H1 (cell line): Measurements from ENCODE around the gene CFAP61. TPM values are rescaled to one million over a fixed set of nuclear protein-coding genes. Genes with fewer than 3 reads are reported as not detected.

Experiments used
- CHD7 ChIP-seq: fragments of 300-600 bp; sonication (generic); IDR thresholded peaks from 2 replicates; pipeline ENCODE4 v1.7.1; 2012; ENCODE audit warnings: low read length, moderate library complexity, mild to moderate bottlenecking, inconsistent platforms; ENCODE audit not compliant: insufficient replicate concordance
- EP300 ChIP-seq, 2 experiments: IDR thresholded peaks; 1 replicate in 1 of 2; 2 replicates in 1 of 2; pipeline ENCODE4 v1.6.1; 2011 to 2012; ENCODE audit warnings: low read depth in 2 of 2, low read length in 2 of 2, mild to moderate bottlenecking in 2 of 2, borderline replicate concordance in 1 of 2, inconsistent platforms in 1 of 2, moderate library complexity in 1 of 2
- MAX ChIP-seq: IDR thresholded peaks from 2 replicates; pipeline ENCODE4 v1.6.1; 2012; ENCODE audit warnings: inconsistent platforms
- SIX5 ChIP-seq: IDR thresholded peaks from 2 replicates; pipeline ENCODE4 v1.6.1; 2011; ENCODE audit warnings: mild to moderate bottlenecking, low read depth, low read length
- SP2 ChIP-seq: IDR thresholded peaks from 2 replicates; pipeline ENCODE4 v1.6.1; 2012; ENCODE audit warnings: mild to moderate bottlenecking, low read length, inconsistent platforms
- TCF12 ChIP-seq: IDR thresholded peaks from 2 replicates; pipeline ENCODE4 v1.6.1; 2011; ENCODE audit warnings: low read depth, mild to moderate bottlenecking, low read length
- polyA plus RNA-seq, 7 experiments: library from polyadenylated mRNA; depleted of rRNA in 3 of 7; stranded (reverse) in 5 of 7; unstranded in 2 of 7; fragments of >200 nt in 5 of 7; fragments of 200-250 nt in 2 of 7; gene quantifications; 1 replicate in 5 of 7; 2 replicates in 1 of 7; 4 replicates in 1 of 7; pipeline versions ENCODE4 v1.2.1 to v1.2.3, GENCODE V29; 2011 to 2013; ENCODE audit warnings: missing spikeins in 2 of 7, mixed read lengths in 2 of 7
- total RNA-seq: library from RNA; stranded (reverse); fragmentation: NEBNext Ultra II Directional; extraction: Animal tissue kit (Norgen Biotek cat#: 25700); gene quantifications from 2 replicates; pipeline ENCODE4 v1.2.1, GENCODE V29; 2021

Gene CFAP61
- total and polyA plus RNA-seq, 2 of the 8 experiments (the other 6 are each of a cell fraction or from before 2014, with no cell fraction given), result 0.29 to 0.61 TPM

- TF ChIP-seq CHD7 (no peak), TCF12 (no peak), SIX5 (no peak), MAX (no peak), EP300 (IDR thresholded peaks at IDR 0.05; ENCODE audit: borderline replicate concordance in 1 of 2, low read depth in 2 of 2, low read length in 2 of 2) (no peak), SP2 (no peak)
Observed at GRCh38 chr20:20038586-20038985, 13.7 kb upstream of the CFAP61 start (continued).
